ENCODE measurements around the gene TMEM52B. TPM values are rescaled to one million over a fixed set of nuclear protein-coding genes. Genes with fewer than 3 reads are reported as not detected.
"Not testable (repeated sequence)": the region's sequence is repeated elsewhere in the genome, so short reads cannot be mapped to it uniquely, and the experiment has no call there.

The TMEM52B gene
- total RNA-seq, 1 donor from 2014 or later = 0.45 TPM

DNA sequence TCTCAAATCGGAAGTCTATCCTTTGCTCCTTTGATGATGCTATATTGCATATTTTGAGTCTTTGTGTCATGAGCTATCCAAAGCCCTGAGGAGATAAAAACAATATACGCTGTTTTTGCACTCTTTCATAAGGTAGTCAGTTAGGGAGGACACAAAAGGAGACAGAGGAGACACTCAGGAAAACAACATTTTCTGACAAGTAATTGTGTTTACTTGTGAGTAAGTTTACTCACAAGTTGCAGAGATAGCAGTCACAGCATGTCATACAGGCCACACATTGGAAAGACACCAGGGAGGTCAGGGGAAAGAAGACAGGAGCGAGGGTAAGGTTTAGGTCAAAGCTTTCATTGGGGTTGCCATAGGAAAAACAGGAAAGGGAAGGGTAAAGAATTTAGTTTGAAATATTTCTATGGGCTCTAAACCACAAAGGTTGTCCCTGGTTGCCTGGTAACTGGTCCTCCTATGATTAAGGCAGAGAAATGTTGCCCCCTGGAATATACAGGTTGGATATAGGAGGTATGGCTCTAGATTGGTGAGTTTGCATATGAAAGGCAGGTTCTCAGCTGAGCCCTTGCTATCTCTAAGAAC is 26.5 kb downstream of the TMEM52B start:
- ATAC-seq (no peak), DNase-seq (ENCODE audit: low spot score) (no peak)
- intact Hi-C loops (cut with DNase I) = no loop called here

DNA sequence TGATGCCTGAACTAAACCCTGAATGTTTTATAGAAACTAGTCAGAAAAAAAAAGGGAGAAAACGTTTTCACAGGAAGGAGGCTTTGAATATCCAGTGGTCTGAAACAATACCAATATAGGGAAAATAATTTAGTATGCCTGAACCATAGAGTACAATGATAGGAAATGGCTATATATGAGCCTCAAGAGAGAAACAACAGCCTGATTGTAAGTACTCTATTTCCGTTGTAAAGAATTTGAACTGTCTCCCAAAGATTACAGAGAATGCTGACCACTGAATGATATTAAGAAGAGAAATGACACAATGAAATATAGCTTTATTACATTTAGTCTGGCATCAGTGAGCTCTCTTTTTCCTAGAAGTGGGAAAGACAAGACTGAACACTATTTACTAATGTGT is 28.3 kb downstream of the TMEM52B start:
- intact Hi-C loops (cut with DNase I) = no loop called here
- no peak for DNase-seq (ENCODE audit: low spot score)
- ATAC-seq = no peak

DNA sequence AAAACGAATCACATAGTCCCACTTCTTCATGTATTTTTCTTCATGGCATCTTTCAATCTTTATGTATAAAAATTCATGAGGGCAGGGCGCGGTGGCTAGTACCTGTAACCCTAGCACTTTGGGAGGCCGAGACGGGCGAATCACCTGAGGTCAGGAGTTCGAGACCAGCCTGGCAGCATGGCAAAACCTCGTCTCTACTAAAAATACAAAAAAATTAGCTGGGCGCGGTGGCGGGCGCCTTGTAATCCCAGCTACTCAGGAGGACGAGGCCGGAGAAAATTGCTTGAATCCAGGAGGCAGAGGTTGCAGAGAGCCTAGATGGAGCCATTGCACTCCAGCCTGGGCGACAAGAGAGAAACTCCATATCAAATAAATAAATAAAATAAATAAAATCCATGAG is 31.4 kb downstream of the TMEM52B start:
- DNase-seq (ENCODE audit: low spot score) (no peak), ATAC-seq (no peak)
- intact Hi-C loops (cut with DNase I) = no loop called here

DNA sequence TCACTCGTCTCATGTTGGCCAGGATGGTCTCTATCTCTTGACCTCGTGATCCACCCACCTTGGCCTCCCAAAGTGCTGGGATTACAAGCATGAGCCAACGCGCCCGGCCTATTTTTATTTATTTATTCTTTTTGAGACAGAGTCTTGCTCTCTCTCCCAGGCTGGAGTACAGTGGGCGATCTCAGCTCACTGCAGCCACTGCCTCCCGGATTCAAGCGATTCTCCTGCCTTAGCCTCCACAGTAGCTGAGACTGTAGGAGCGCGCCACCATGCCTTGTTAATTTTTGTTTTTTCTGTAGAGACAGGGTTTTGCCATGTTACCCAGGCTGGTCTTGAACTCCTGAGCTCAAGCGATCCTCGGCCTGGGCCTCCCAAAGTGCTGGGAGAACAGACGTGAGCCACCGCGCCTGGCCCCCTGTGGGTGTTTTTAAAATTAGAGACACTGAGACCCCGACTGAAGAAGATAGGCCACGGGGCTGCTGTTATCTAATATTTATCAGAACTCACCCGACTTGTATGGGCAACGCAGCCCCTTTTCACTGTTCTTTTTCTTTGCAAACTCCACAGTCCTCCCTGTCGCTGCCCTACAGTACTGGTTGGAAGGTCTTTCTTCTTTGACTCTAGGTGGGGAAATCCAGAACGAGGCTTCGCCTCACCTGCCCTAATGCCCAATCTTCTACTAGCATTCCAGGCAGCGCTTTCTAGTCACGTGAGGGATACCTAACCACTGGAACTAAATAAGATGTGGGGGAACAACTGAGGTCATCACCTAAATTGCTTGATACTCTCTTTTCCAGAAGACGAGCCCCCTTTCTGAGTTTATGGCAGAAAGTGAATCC is 32.5 kb downstream of the TMEM52B start:
- DNase-seq (ENCODE audit: low spot score) = no peak
- intact Hi-C loops (cut with DNase I) = no loop called here
- no peak for ATAC-seq

DNA sequence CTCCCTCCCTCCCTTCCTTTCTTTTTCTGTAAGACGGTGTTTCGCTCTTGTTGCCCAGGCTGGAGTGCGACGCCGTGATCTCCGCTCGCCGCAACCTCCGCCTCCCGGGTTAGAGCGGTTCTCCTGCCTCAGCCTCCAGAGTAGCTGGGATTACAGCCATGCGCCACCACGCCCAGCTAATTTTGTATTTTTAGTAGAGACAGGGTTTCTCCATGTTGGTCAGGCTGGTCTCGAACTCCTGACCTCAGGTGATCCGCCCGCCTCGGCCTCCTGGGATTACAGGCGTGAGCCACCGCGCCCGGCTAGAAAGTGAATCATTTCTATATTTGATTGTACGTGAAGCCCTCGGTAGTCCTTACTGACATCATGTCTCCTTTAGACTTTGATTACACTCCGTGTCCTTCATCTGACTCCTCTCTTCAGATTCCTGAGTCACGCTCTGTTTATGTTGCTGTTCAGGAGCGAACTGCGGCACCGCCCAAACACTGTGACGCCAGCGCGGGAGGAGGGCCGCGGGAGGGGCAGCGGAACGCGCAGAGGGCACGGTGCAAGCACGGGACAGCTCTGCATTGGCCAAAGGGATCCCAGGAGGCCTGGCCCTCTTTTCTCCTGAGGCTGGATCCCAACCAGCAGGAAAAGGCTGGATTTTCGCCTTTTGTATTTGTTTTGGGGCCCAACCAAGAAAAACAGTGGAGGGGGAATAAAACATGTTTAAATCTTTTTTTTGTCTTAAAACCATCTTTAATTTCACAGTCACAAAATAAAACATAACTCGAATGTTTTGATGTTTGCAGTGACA is 33.3 kb downstream of the TMEM52B start:
- ATAC-seq (peak; percentile 93), DNase-seq (ENCODE audit: low spot score) (peak; percentile 98)
- intact Hi-C loops (cut with DNase I) = no loop called here

DNA sequence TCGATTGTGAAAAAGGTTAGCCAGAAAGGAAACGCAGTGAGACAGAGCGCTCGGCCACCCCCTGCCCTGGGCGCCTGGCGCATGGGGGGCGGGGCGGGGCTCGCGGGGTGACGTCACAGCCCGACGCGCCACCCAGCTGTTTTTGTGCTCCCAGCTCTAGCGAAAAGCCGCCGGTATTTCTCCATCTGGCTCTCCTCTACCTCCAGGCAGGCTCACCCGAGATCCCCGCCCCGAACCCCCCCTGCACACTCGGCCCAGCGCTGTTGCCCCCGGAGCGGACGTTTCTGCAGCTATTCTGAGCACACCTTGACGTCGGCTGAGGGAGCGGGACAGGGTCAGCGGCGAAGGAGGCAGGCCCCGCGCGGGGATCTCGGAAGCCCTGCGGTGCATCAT is 33.9 kb downstream of the TMEM52B start, which contains the start of gene GABARAPL1:
Gene GABARAPL1, plus strand, starts transcription at position 139 of the 393 bp plus-strand sequence. Its CDS starts 253 bp downstream, at position 392.
- ATAC-seq (peak; percentile 90), DNase-seq (ENCODE audit: low spot score) (peak; percentile 93)
- intact Hi-C loops (cut with DNase I) = no loop called here

DNA sequence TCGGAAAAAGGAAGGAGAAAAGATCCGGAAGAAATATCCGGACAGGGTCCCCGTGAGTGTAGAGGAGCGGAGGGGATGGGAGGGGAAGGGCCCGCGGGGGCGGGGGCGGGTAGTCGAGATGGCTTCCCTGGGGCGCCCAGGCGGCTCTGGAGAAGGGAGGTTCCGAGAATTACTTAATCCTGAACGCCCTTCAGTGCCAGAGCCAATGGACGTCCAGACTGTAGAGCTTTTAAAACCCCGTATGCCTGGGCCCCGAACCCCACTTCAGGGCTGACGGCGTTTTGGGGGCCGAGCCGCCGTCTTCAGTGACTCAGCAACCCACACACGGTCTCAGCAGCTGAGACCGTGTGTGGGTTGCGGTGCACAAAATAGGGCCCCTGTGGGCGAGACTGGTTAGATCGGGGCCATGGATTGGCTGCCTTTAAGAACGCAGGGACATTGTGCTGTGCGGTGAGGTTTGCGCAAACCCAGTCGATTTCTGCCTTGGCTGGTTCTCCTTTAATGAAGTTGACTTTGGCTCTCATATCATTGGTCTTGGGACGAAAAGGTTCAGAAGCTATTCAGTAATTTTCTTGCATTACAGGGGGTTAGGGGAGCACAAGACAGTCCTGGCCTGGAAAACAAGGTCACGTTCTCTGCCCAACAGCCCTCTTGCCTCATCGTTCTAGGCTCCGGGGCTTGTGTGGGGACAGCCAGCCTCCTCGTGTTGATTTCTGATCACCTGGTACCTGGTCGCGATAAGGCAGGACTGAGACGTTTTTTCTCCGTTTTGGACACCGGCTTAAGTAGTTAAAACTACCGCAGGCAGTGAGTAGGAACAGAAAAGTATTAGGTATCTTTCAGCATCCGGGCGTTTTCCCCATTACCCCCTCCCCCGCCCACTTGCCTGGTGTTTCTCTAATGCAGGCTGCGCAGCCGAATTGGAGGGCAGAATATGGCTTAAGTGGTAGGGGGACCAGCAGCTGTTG is 34.6 kb downstream of the TMEM52B start:
- peak; percentile 82 for ATAC-seq
- peak; percentile 85 for DNase-seq (ENCODE audit: low spot score)
- intact Hi-C loops (cut with DNase I) = no loop called here

DNA sequence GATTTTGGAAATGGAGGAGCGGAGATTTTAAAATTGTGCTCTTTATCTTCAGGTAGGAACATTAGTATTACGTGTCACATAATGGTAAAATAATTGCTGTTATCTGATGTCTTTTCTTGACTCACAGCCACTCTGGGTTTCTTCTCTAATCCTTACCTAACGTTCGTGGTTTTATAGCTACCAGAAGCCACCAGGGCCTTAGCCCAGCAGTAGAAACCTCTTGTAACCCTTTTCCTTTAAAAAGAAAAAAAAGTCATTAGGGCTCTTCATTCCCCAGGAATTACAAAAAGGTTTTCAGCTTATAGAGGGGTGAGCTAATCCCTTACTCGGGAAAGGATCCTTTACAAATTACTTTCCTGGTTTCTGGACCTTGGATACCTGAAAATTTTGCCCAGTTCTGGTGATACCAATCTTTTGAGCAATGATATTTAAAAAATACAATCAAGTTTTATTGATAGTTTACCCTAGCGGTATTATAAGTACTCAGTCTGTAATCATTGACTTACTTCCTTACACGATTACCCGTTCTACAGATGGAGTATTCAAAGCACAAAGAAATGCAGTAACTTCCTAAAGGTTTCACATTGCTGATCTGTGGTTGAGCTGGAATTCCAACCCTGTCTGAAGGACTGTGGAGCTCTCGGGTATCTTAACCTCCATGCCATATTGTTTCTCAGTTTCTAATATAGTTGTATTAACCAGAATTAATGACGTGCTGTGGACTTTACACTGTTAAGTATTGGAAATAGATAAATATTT is 35.5 kb downstream of the TMEM52B start:
- no peak for DNase-seq (ENCODE audit: low spot score)
- intact Hi-C loops (cut with DNase I) = no loop called here
- ATAC-seq = no peak

DNA sequence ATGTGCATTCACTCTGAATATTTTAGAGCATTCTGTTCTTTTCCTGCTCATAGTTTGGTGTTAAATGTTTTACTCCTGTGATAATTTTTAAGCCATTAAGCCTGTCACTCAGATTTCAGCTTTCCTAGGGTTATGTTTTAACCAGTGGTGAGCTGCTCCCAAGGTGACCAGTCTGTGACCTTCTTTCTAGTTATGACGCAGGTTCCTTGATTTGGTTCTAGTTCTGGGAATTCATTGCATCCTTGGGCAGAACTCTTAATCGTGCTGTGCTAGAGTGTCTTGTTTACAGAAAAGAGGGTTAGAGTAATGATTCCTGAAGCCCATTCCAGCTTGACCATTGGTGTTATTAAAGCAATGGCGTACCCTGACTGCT is 36.0 kb downstream of the TMEM52B start:
- intact Hi-C loops (cut with DNase I) = no loop called here
- ATAC-seq (no peak), DNase-seq (ENCODE audit: low spot score) (no peak)

DNA sequence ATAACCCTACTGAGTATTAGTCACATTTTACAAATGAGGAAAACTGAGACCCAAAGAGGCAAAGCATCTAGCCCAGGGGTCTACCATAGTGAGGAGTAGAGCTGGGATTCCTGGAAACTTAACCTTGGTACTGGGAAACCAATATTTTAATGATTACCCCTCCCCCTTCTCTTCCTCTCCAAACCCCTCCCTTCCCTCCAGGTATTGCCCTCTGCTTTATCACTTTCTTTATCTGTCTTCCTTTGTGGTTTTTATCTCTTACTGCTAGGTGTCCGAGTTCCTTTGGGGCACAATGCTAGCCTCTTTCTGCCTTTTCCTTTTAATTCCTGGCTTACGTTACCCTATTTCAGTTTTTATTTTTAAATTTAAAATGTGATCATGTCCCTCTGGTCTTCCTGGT is 36.6 kb downstream of the TMEM52B start:
- intact Hi-C loops (cut with DNase I) = no loop called here
- DNase-seq (ENCODE audit: low spot score) (no peak), ATAC-seq (no peak)

DNA sequence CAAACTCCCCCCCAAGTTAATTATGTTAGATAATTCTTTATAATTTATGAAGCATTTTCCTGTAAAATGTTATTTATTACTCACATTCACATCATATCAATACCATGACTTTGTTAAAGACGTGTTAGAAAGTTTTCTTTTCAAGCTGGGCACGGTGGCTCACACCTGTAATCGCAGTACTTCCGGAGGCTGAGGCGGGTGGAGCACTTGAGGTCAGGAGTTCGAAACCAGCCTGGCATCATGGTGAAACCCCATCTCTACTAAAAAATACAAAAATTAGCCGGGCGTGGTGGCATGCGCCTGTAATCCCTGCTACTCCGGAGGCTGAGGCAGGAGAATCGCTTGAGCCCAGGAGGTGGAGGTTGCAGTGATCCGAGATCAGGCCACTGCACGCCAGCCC is 37.1 kb downstream of the TMEM52B start:
- intact Hi-C loops (cut with DNase I); ATAC-seq; DNase-seq (ENCODE audit: low spot score): not testable (repeated sequence)

DNA sequence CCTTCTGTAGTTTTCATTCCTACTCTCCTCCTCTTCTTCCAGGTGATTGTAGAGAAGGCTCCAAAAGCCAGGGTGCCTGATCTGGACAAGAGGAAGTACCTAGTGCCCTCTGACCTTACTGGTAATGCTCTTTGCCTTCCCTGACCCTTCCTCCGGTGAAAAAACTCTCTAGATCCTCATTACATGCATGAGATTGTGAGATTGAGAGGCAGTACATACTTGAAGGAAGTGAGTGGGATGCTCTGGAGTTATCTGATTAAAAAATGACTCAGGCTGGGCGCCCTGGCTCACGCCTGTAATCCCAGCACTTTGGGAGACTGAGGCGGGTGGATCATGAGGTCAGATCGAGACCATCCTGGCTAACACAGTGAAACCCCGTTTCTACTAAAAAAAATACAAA is 39.2 kb downstream of the TMEM52B start:
- ATAC-seq (no peak), DNase-seq (ENCODE audit: low spot score) (no peak)
- intact Hi-C loops (cut with DNase I) = no loop called here

DNA sequence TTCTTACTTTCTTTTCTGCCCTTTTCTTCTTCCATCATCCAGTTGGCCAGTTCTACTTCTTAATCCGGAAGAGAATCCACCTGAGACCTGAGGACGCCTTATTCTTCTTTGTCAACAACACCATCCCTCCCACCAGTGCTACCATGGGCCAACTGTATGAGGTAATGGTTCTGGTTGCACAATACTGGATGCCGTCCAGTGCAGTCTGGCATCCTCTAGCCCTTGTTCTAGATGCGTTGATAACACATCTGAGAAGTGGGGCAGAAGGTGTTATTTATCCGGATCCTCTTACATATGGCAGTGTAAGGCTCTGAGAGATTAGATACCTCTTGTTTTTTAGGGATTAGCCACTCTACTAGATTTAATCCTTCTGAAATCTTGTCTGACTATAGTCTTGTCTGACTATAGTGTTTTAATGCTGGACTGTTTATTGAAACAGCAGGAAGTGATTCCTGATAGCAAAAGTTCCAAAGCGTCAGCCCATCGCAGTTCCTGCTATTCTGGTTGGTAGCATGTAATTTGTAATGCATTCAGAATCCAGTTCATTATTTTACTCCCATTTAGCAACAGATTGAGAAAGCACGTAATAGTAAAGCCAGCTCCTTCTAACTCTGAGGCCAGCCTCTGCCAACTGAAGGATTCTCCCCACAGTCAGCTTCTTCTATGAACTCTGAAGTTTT is 41.7 kb downstream of the TMEM52B start:
- DNase-seq (ENCODE audit: low spot score) (peak; percentile 76), ATAC-seq (peak; percentile 94)
- intact Hi-C loops (cut with DNase I) = no loop called here

DNA sequence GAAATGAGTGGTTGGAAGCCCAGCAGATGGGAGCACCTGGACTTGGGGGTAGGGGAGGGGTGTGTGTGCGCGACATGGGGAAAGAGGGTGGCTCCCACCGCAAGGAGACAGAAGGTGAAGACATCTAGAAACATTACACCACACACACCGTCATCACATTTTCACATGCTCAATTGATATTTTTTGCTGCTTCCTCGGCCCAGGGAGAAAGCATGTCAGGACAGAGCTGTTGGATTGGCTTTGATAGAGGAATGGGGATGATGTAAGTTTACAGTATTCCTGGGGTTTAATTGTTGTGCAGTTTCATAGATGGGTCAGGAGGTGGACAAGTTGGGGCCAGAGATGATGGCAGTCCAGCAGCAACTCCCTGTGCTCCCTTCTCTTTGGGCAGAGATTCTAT is 43.0 kb downstream of the TMEM52B start:
- no peak for ATAC-seq
- DNase-seq (ENCODE audit: low spot score) = no peak
- intact Hi-C loops (cut with DNase I) = no loop called here

DNA sequence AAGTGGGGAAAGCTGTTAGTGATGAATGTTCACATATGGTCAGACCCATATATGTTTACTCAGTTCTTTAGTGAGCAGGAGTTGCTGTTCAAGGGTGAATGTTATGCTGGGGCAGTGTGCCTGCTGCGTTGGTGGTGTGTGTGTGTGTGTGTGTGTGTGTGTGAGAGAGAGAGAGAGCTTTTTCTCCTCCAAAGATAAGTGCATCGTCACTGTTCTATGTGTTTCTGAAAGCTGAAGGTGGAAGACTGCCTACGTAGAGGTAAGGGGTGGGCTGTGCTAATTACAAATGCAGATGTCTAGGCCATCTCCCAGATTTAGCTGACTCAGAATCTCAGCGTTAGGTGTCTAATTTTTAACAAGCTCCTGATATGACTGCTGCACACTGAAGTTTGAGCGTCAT is 44.4 kb downstream of the TMEM52B start:
- intact Hi-C loops (cut with DNase I) = no loop called here
- DNase-seq (ENCODE audit: low spot score) (no peak), ATAC-seq (peak; percentile 7)

DNA sequence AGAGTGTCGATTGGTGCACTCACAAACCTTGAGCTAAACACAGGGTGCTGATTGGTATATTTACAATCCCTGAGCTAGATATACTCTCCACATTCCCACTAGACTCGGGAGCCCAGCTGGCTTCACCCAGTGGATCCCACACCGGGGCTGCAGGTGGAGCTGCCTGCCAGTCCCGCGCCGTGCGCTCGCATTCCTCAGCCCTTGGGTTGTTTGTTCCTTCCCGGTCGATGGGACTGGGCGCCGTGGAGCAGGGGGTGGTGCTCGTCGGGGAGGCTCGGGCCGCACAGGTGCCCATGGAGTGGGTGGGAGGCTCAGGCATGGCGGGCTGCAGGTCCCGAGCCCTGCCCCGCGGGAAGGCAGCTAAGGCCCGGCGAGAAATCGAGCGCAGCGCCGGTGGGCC is 46.6 kb downstream of the TMEM52B start:
- ATAC-seq; intact Hi-C loops (cut with DNase I); DNase-seq (ENCODE audit: low spot score): not testable (repeated sequence)

DNA sequence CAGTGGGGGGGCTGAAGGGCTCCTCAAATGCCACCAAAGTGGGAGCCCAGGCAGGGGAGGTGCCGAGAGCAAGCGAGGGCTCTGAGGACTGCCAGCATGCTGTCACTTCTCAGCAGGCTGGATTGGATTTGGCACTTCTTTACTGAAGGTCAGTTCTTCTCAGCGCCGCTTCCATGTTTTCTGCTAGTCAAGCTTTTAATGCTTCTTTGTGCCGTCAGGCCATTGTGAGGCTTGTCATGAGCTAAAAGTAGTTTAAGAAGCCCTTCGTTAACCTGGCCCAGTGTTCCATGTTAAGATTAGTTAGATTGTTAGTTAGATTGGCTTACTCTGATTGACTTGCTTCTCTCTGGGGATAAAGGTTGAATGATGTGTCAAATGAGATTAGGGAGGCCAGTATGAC is 47.3 kb downstream of the TMEM52B start:
- DNase-seq (ENCODE audit: low spot score) (no peak), ATAC-seq (no peak)
- intact Hi-C loops (cut with DNase I) = no loop called here

DNA sequence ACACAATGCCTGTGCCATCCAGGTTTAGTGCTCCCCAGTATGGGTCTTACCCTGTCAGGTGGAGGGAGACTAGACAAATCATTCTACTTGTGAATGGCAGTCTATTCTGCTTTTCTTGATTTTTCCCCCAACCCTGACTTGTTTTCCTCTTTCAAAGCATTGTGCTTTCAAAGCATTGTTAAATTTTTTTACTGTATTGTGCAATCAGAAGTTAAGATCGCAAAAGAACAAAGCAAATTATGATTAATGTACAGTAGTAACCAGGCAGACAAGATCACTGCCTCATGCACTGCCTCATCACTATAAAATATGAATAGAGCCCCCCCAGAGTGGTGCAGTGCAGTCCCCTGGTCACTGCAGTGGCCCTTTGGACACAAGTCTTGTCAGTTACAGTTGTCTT is 47.9 kb downstream of the TMEM52B start:
- no peak for ATAC-seq
- no peak for DNase-seq (ENCODE audit: low spot score)
- intact Hi-C loops (cut with DNase I) = no loop called here
